Subcutaneous abdominal adipose tissue (tissue), 5 donors: Measurements from ENCODE around the gene LYG2.
"Not testable (repeated sequence)": the region's sequence is repeated elsewhere in the genome, so short reads cannot be mapped to it uniquely, and the experiment has no call there.

Source experiments
- H3K27ac ChIP-seq: one replicate; pipeline ENCODE4 v1.7.0; 2013; ENCODE audit warnings: low read depth, mild to moderate bottlenecking, inconsistent platforms, low read length, moderate library complexity
- H3K27me3 ChIP-seq, 5 donors: one replicate each; pipeline ENCODE4 v1.7.0; 2013; ENCODE audit warnings: low read length in 5 of 5, inconsistent platforms in 1 of 5; ENCODE audit not compliant: control insufficient read depth in 5 of 5, insufficient read depth in 4 of 5
- H3K36me3 ChIP-seq, 5 donors: one replicate each; pipeline ENCODE4 v1.7.0; 2013; ENCODE audit warnings: low read length in 5 of 5; ENCODE audit not compliant: control insufficient read depth in 5 of 5, insufficient read depth in 5 of 5
- H3K4me1 ChIP-seq, 5 donors: one replicate each; pipeline ENCODE4 v1.7.0; 2013; ENCODE audit warnings: low read length in 5 of 5, mild to moderate bottlenecking in 3 of 5, moderate library complexity in 1 of 5; ENCODE audit not compliant: control insufficient read depth in 5 of 5, insufficient read depth in 5 of 5
- H3K4me3 ChIP-seq, 5 donors: one replicate each; pipeline ENCODE4 v1.7.0; 2013; ENCODE audit warnings: low read length in 5 of 5, low read depth in 1 of 5
- H3K9ac ChIP-seq, 5 donors: one replicate each; pipeline ENCODE4 v1.7.0; 2013; ENCODE audit warnings: low read length in 5 of 5, mild to moderate bottlenecking in 4 of 5, moderate library complexity in 3 of 5
- H3K9me3 ChIP-seq, 5 donors: one replicate each; pipeline ENCODE4 v1.7.0; 2013; ENCODE audit warnings: low read length in 5 of 5; ENCODE audit not compliant: control insufficient read depth in 5 of 5
- donor health status: healthy.
- donor health status: healthy.
- donor health status: healthy.
- donor health status: healthy.
- donor health status: healthy.

LYG2 gene

DNA sequence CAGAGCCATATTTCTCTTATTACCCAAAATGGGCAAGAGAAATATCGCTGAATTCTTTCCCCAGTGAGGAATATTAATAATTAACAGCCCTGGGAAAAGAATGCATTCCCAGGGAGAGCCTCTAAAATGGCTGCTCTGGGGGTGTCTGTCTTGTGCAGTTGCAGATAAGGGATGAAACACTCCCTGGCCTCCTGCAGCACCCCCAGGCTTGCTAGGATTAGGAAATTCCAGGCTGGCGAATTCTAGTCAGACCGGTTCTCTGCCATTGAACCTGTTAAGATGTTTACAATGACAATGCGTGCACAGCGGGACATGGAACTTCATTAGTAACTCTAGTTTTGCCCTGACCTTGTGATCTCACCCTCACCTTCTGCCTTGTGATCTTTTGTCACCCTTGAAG is 50.0 kb downstream of the LYG2 start:
- H3K4me1 ChIP-seq = no peaks in the 10 kb centered on the region
- no peaks in the 10 kb centered on the region for H3K27me3 ChIP-seq
- peaks cover 0 to 8% (median 0%) of the 10 kb centered on the region in 5 donors for H3K36me3 ChIP-seq
- H3K4me3 ChIP-seq = no peak overlapping the region
- no peak overlapping the region for H3K27ac ChIP-seq
- no peaks in the 10 kb centered on the region for H3K9me3 ChIP-seq
- peak overlapping the region in 1 of 5 donors; percentile 30 for H3K9ac ChIP-seq

GRCh38 chr2:99201959-99202678 is 53.3 kb downstream of the LYG2 start:
- Histone ChIP-seq H3K4me3 (no peak overlapping the region), H3K27ac (no peak overlapping the region), H3K4me1 (no peaks in the 10 kb centered on the region), H3K36me3 (peaks cover 1 to 23% (median 15%) of the 10 kb centered on the region in 5 donors), H3K9ac (no peak overlapping the region), H3K9me3 (no peaks in the 10 kb centered on the region), H3K27me3 (no peaks in the 10 kb centered on the region)

GRCh38 chr2:99200076-99200800 is 55.2 kb downstream of the LYG2 start:
- no peaks in the 10 kb centered on the region for H3K27me3 ChIP-seq
- H3K9me3 ChIP-seq = no peaks in the 10 kb centered on the region
- no peak overlapping the region for H3K4me3 ChIP-seq
- H3K9ac ChIP-seq = no peak overlapping the region
- no peak overlapping the region for H3K27ac ChIP-seq
- H3K4me1 ChIP-seq = no peaks in the 10 kb centered on the region
- H3K36me3 ChIP-seq = peaks cover 10 to 42% (median 33%) of the 10 kb centered on the region in 5 donors

DNA sequence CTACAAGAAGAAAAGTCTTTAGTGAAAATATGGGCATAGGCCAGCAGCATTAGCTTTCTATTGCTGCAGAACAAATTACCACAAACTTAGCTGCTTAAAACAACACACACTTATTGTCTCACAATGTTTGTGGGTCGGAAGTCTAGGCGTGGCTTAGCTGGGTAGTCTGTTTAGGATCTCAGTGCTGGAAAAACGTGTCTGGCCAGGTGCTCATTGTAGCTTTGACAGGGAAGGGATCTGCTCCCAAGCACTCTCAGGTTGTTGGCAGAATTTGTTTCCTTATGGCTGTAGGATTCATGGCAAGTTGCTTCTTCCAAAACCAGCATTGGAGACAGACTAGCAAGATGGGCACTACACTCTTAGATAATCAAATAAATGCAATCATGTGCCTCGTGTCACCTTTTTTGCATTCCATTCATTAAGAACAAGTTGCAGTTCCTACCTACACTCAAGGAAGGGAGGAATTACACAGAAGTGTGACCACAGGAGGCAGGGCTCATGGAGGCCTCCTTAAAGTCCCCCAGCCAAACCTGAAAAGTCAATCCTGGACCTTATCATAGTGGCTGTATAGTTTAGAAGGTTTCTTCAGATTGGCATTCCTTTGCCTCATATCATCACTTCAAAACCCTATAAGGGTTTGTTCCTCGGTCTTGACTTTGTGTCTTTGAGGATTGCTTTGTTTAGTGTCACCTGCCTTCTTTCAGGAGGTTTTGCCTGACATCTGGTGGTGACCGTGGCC is 57.2 kb downstream of the LYG2 start:
- Histone ChIP-seq H3K9ac (no peak overlapping the region), H3K4me3 (no peak overlapping the region), H3K4me1 (no peaks in the 10 kb centered on the region), H3K27ac (no peak overlapping the region), H3K9me3 (no peaks in the 10 kb centered on the region), H3K36me3 (peaks cover 18 to 46% (median 34%) of the 10 kb centered on the region in 5 donors), H3K27me3 (no peaks in the 10 kb centered on the region)

GRCh38 chr2:99192364-99192763 is 63.1 kb downstream of the LYG2 start:
- H3K27ac ChIP-seq, H3K9me3 ChIP-seq, H3K4me1 ChIP-seq, H3K4me3 ChIP-seq, H3K27me3 ChIP-seq, H3K9ac ChIP-seq: not testable (repeated sequence)
- peaks cover 27 to 59% (median 45%) of the 10 kb centered on the region in 5 donors for H3K36me3 ChIP-seq
